Measurements from ENCODE around the gene MRPS7. TPM values are rescaled to one million over a fixed set of nuclear protein-coding genes. Genes with fewer than 3 reads are reported as not detected.
A peak's percentile ranks its signal among the peaks of the same experiment; 100 is the strongest.

Gene MRPS7
- total and polyA plus RNA-seq, 2 of the 8 experiments (the other 6 are each of a cell fraction or from before 2014, with no cell fraction given): 63.4 to 79.4 TPM

DNA sequence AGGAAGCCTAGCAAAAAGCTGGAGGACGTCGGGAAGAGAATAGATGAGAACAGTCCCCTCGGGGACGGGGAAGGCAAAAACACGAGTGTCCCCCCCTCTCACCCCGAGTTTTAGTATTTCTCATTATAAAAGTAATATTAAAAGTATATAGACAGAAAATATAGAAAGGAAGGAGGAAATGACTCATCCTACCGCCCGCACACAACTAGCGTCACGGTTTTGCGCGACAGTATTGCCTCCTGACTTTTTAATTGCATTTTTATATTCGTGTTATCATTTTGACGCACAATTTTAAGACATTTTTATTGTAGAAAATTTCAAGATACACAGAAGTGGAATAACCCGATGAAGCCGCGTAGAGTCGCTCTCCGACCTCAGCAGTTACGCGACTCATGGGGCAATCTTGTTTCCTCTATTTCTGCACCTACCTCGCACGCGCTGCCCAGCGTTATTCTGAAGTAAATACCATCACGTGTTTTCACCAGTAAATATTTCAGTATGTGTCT lies 28.2 kb downstream of the MRPS7 start:
- no peaks in the 10 kb centered on the region; the same call in 1 of the 2 replicates for H3K79me1 ChIP-seq (ENCODE audit: low read depth, low read length)
- TF ChIP-seq SUZ12 (IDR thresholded peaks at IDR 0.05; ENCODE audit: low read length): no peak
- TF ChIP-seq, protein P1, sequence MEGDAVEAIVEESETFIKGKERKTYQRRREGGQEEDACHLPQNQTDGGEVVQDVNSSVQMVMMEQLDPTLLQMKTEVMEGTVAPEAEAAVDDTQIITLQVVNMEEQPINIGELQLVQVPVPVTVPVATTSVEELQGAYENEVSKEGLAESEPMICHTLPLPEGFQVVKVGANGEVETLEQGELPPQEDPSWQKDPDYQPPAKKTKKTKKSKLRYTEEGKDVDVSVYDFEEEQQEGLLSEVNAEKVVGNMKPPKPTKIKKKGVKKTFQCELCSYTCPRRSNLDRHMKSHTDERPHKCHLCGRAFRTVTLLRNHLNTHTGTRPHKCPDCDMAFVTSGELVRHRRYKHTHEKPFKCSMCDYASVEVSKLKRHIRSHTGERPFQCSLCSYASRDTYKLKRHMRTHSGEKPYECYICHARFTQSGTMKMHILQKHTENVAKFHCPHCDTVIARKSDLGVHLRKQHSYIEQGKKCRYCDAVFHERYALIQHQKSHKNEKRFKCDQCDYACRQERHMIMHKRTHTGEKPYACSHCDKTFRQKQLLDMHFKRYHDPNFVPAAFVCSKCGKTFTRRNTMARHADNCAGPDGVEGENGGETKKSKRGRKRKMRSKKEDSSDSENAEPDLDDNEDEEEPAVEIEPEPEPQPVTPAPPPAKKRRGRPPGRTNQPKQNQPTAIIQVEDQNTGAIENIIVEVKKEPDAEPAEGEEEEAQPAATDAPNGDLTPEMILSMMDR (IDR thresholded peaks at IDR 0.05; ENCODE audit: control extremely low read depth in 1 of 3, insufficient read depth in 1 of 3, low read depth in 1 of 3, low read length in 3 of 3): peak in 2 of 3 experiments; percentile 19 to 32; a peak in 2 of 4 replicates
- peak; percentile 42 to 50 for TF ChIP-seq RAD21 (IDR thresholded peaks at IDR 0.05 in 1 of 2, conservative IDR thresholded peaks at IDR 0.05 in 1 of 2; ENCODE audit: low read depth in 2 of 2, low read length in 2 of 2)
- TF ChIP-seq, protein P2, sequence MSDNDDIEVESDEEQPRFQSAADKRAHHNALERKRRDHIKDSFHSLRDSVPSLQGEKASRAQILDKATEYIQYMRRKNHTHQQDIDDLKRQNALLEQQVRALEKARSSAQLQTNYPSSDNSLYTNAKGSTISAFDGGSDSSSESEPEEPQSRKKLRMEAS (IDR thresholded peaks at IDR 0.05): 0 out of 2 replicates have a peak, but pooled peaks have one; percentile 15
- TF ChIP-seq NANOG (IDR thresholded peaks at IDR 0.05; ENCODE audit: insufficient read depth, low read depth, low read length, poor library complexity, severe bottlenecking): no peak
- TF ChIP-seq, protein P3, sequence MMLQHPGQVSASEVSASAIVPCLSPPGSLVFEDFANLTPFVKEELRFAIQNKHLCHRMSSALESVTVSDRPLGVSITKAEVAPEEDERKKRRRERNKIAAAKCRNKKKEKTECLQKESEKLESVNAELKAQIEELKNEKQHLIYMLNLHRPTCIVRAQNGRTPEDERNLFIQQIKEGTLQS (IDR thresholded peaks at IDR 0.05; ENCODE audit: insufficient read depth, low read depth, low read length): 0 out of 2 replicates have a peak, but pooled peaks have one; percentile 12
- ChIA-PET POLR2A (ENCODE audit: partially characterized antibody) (interaction anchor here (0.6 to 2.4 kb wide), 13 partner anchors 9 to 133 kb away, joined by 3 to 12 read pairs (median 4); partner anchors contain the start of genes GGA3, MIF4GD and MRPS7), CTCF (ENCODE audit: partially characterized antibody) (interaction anchor here (0.8 to 1.8 kb wide), 27 partner anchors 9 to 227 kb away, joined by 3 to 16 read pairs (median 4); partner anchors contain the start of genes GGA3, MIF4GD, MRPS7 and TSEN54)
- no peak overlapping the region for H3K4ac ChIP-seq (replicated peaks; ENCODE audit: insufficient read length, low read depth, low read length)
- H3K4me1 ChIP-seq (replicated peaks in 1 of 4; ENCODE audit: control insufficient read depth in 3 of 4, insufficient read depth in 4 of 4, low read length in 3 of 4): no peaks in the 10 kb centered on the region; a peak in 3 of 7 replicates
- H3K9ac ChIP-seq (replicated peaks in 1 of 4; ENCODE audit: extremely low read depth in 1 of 4, low read depth in 3 of 4, low read length in 3 of 4): peak overlapping the region in 3 of 4 experiments; percentile 1 to 36 (median 2); a peak in 4 of 7 replicates
- H3K36me3 ChIP-seq (ENCODE audit: control insufficient read depth in 2 of 4, insufficient read depth in 4 of 4, low read length in 3 of 4): peaks cover 3 to 7% (median 5%) of the 10 kb centered on the region in 4 experiments; a peak in 3 of 8 replicates
- no peak overlapping the region for H2BK120ac ChIP-seq (replicated peaks; ENCODE audit: low read depth, low read length)
- H3K27ac ChIP-seq (ENCODE audit: low read depth, low read length): no peak overlapping the region
- no peak overlapping the region for H3K14ac ChIP-seq (ENCODE audit: insufficient read length)
- H2AFZ ChIP-seq (ENCODE audit: low read length): peak overlapping the region; percentile 37
- no peak overlapping the region for H2BK12ac ChIP-seq (ENCODE audit: low read depth, low read length)
- peaks cover 4% of the 10 kb centered on the region; the same call in 1 of the 2 replicates for H3K23me2 ChIP-seq (ENCODE audit: low read depth, low read length)
- H2BK20ac ChIP-seq (ENCODE audit: low read length): no peak overlapping the region
- H4K20me1 ChIP-seq (replicated peaks in 1 of 2; ENCODE audit: control insufficient read depth in 1 of 2, insufficient read depth in 2 of 2, low read length in 2 of 2): peaks cover 0 to 3% of the 10 kb centered on the region in 2 experiments
- H4K91ac ChIP-seq (replicated peaks; ENCODE audit: insufficient read length, low read length): no peak overlapping the region
- no peak overlapping the region for H2BK15ac ChIP-seq (ENCODE audit: low read length)
- H4K5ac ChIP-seq (ENCODE audit: insufficient read length, low read depth, low read length): no peak overlapping the region
- H3K79me2 ChIP-seq (ENCODE audit: control insufficient read depth in 1 of 2, insufficient read depth in 2 of 2, low read length in 2 of 2): 0 out of 4 replicates have a peak, but pooled peaks cover 0 to 2% of the 10 kb centered on the region in 2 experiments
- WGBS, 2 experiments (ENCODE audit: extremely low coverage in 1 of 2, insufficient coverage in 1 of 2, insufficient read length in 1 of 2, insufficient replicate concordance in 2 of 2, low coverage in 1 of 2, low lambda C conversion rate in 2 of 2, missing lambda C conversion rate in 1 of 2): 15% methylated on average over 26 of the region's 26 CpGs; no CpG with 5 or more reads in 1 of the 2 experiments
- DNase-seq (ENCODE audit: low read depth in 1 of 2, low spot score in 2 of 2) (no peak), FAIRE-seq (no peak)
- H3K56ac ChIP-seq (replicated peaks; ENCODE audit: insufficient read length, low read depth, low read length): no peak overlapping the region
- H2AK5ac ChIP-seq (ENCODE audit: low read depth, low read length): no peak overlapping the region
- no peak overlapping the region for H2BK5ac ChIP-seq (ENCODE audit: low read depth, low read length)
- no peak overlapping the region for H3K18ac ChIP-seq (ENCODE audit: extremely low read depth, low read length)
- peak overlapping the region; percentile 40 to 78 (median 62) for H3K4me3 ChIP-seq (ENCODE audit: extremely low read depth in 1 of 4, insufficient read depth in 2 of 4, low read depth in 3 of 4, low read length in 4 of 4)
- H3K4me2 ChIP-seq (ENCODE audit: insufficient read depth in 1 of 2, low read depth in 2 of 2, low read length in 2 of 2): peak overlapping the region; percentile 64 to 76
- H3K9me3 ChIP-seq (ENCODE audit: insufficient read depth in 2 of 2, low read depth in 1 of 2, low read length in 1 of 2): no peaks in the 10 kb centered on the region
- H3K23ac ChIP-seq (ENCODE audit: insufficient read length): no peak overlapping the region
- no peak overlapping the region for H4K8ac ChIP-seq (ENCODE audit: extremely low read depth, insufficient read depth, low read length)
- no peaks in the 10 kb centered on the region; a peak in 2 of 7 replicates for H3K27me3 ChIP-seq (replicated peaks in 1 of 4; ENCODE audit: control insufficient read depth in 3 of 4, extremely low read depth in 1 of 4, insufficient read depth in 3 of 4, low read length in 3 of 4)
